H9 (cell line): ENCODE results near the gene UNC5A. TPM values are rescaled to one million over a fixed set of nuclear protein-coding genes. Genes with fewer than 3 reads are reported as not detected.

ENCODE experiments used
- DNase-seq: peaks from one replicate; pipeline ENCODE4 v3.0.0-alpha.2; 2017
- H2AFZ ChIP-seq: one replicate; pipeline ENCODE4 v1.6.1; 2013; ENCODE audit warnings: mild to moderate bottlenecking, low read length, control low read depth, moderate library complexity
- H2AK5ac ChIP-seq: 2 replicates; pipeline ENCODE4 v1.6.1; 2013; ENCODE audit warnings: low read length, control low read depth, mixed read lengths; ENCODE audit not compliant: insufficient read length
- H2BK120ac ChIP-seq: one replicate; pipeline ENCODE4 v1.6.1; 2013; ENCODE audit warnings: low read depth, mild to moderate bottlenecking, low read length, control low read depth, inconsistent platforms; ENCODE audit not compliant: poor library complexity, severe bottlenecking
- H2BK12ac ChIP-seq: 2 replicates; pipeline ENCODE4 v1.6.1; 2013; ENCODE audit warnings: low read length, control low read depth, mixed read lengths, low read depth; ENCODE audit not compliant: insufficient read length
- H2BK15ac ChIP-seq: 2 replicates; pipeline ENCODE4 v1.6.1; 2013; ENCODE audit warnings: low read depth, low read length, control low read depth
- H2BK20ac ChIP-seq: one replicate; pipeline ENCODE4 v1.6.1; 2013; ENCODE audit warnings: low read depth, mild to moderate bottlenecking, low read length, control low read depth, inconsistent platforms; ENCODE audit not compliant: poor library complexity, severe bottlenecking
- H2BK5ac ChIP-seq: 2 replicates; pipeline ENCODE4 v1.6.1; 2013; ENCODE audit warnings: low read length, control low read depth, mixed read lengths; ENCODE audit not compliant: insufficient read length
- H3K14ac ChIP-seq: 2 replicates; pipeline ENCODE4 v1.6.1; 2013; ENCODE audit warnings: low read length, control low read depth; ENCODE audit not compliant: insufficient read depth
- H3K18ac ChIP-seq: 2 replicates; pipeline ENCODE4 v1.6.1; 2013; ENCODE audit warnings: low read depth, mild to moderate bottlenecking, mixed read lengths, low read length, control low read depth; ENCODE audit not compliant: insufficient read length
- H3K23ac ChIP-seq: 2 replicates; pipeline ENCODE4 v1.6.1; 2013; ENCODE audit warnings: low read length, control low read depth, mixed read lengths, low read depth; ENCODE audit not compliant: insufficient read length
- H3K23me2 ChIP-seq: 2 replicates; pipeline ENCODE4 v1.6.1; 2013; ENCODE audit warnings: low read depth, mild to moderate bottlenecking, mixed read lengths, low read length, control low read depth; ENCODE audit not compliant: insufficient read length, poor library complexity, severe bottlenecking
- H3K27ac ChIP-seq: 2 replicates; pipeline ENCODE4 v1.5.1; 2013; ENCODE audit warnings: low read length, control low read depth, mixed read lengths, low read depth; ENCODE audit not compliant: insufficient read length
- H3K27me3 ChIP-seq: 2 replicates; pipeline ENCODE4 v1.6.1; 2013; ENCODE audit warnings: low read length, control low read depth, inconsistent platforms; ENCODE audit not compliant: insufficient read depth
- H3K4ac ChIP-seq: 2 replicates; pipeline ENCODE4 v1.6.1; 2013; ENCODE audit warnings: low read depth, mild to moderate bottlenecking, control low read depth, inconsistent platforms, low read length, moderate library complexity
- H3K4me1 ChIP-seq: 2 replicates; pipeline ENCODE4 v1.6.1; 2013; ENCODE audit warnings: low read length, control low read depth, inconsistent platforms; ENCODE audit not compliant: insufficient read depth
- H3K4me2 ChIP-seq: 2 replicates; pipeline ENCODE4 v1.6.1; 2013; ENCODE audit warnings: low read length, control low read depth, mixed read lengths; ENCODE audit not compliant: insufficient read length, insufficient read depth
- H3K56ac ChIP-seq: 2 replicates; pipeline ENCODE4 v1.6.1; 2013; ENCODE audit warnings: low read depth, mild to moderate bottlenecking, mixed read lengths, low read length, control low read depth; ENCODE audit not compliant: insufficient read length
- H3K79me1 ChIP-seq: 2 replicates; pipeline ENCODE4 v1.6.1; 2013; ENCODE audit warnings: low read depth, mild to moderate bottlenecking, moderate library complexity, low read length, control low read depth, inconsistent platforms; ENCODE audit not compliant: insufficient read depth, poor library complexity, severe bottlenecking
- H3K79me2 ChIP-seq: 2 replicates; pipeline ENCODE4 v1.6.1; 2013; ENCODE audit warnings: low read length, control low read depth, inconsistent platforms; ENCODE audit not compliant: insufficient read depth
- H3K9ac ChIP-seq: 2 replicates; pipeline ENCODE4 v1.6.1; 2013; ENCODE audit warnings: low read length, control low read depth, mixed read lengths; ENCODE audit not compliant: insufficient read length; ENCODE audit errors: extremely low read depth
- H3K9me3 ChIP-seq: one replicate; pipeline ENCODE4 v1.6.1; 2013; ENCODE audit warnings: low read depth, low read length, inconsistent platforms; ENCODE audit not compliant: control insufficient read depth
- H3T11ph ChIP-seq: one replicate; pipeline ENCODE4 v1.6.1; 2013; ENCODE audit warnings: mild to moderate bottlenecking, low read length, control low read depth, inconsistent platforms
- H4K20me1 ChIP-seq: one replicate; pipeline ENCODE4 v1.6.1; 2013; ENCODE audit not compliant: control insufficient read depth, insufficient read length, insufficient read depth
- H4K5ac ChIP-seq: 2 replicates; pipeline ENCODE4 v1.6.1; 2013; ENCODE audit warnings: low read depth, mild to moderate bottlenecking, mixed read lengths, low read length, control low read depth; ENCODE audit not compliant: insufficient read length
- H4K8ac ChIP-seq: replicated peaks from 2 replicates; pipeline ENCODE4 v1.6.1; 2013; ENCODE audit warnings: low read length, control low read depth, mixed read lengths, low read depth; ENCODE audit not compliant: insufficient read length
- H4K91ac ChIP-seq: 2 replicates; pipeline ENCODE4 v1.6.1; 2013; ENCODE audit warnings: low read depth, mild to moderate bottlenecking, moderate library complexity, mixed read lengths, low read length, control low read depth; ENCODE audit not compliant: insufficient read length
- H3K27ac Mint-ChIP-seq, 3 experiments: 2 replicates in 2 of 3; 3 replicates in 1 of 3; pipeline ENCODE4 v1.8.0; 2020 to 2021; ENCODE audit warnings: mixed read lengths in 3 of 3, mild to moderate bottlenecking in 1 of 3, moderate library complexity in 1 of 3
- H3K27me3 Mint-ChIP-seq: 2 replicates; pipeline ENCODE4 v1.8.0; 2021; ENCODE audit warnings: low read depth, mild to moderate bottlenecking, moderate library complexity, mixed read lengths
- H3K36me3 Mint-ChIP-seq, 3 experiments: 2 replicates in 2 of 3; 3 replicates in 1 of 3; pipeline ENCODE4 v1.8.0; 2020 to 2021; ENCODE audit warnings: low read depth in 3 of 3, mixed read lengths in 3 of 3; ENCODE audit not compliant: insufficient read depth in 1 of 3
- H3K4me1 Mint-ChIP-seq, 2 experiments: 2 replicates each; pipeline ENCODE4 v1.8.0; 2020; ENCODE audit warnings: mixed read lengths in 2 of 2
- H3K4me3 Mint-ChIP-seq, 2 experiments: 2 replicates in 1 of 2; 3 replicates in 1 of 2; pipeline ENCODE4 v1.8.0; 2020 to 2021; ENCODE audit warnings: mild to moderate bottlenecking in 2 of 2, mixed read lengths in 2 of 2, moderate library complexity in 1 of 2
- H3K9me3 Mint-ChIP-seq, 2 experiments: 2 replicates in 1 of 2; 3 replicates in 1 of 2; pipeline ENCODE4 v1.8.0; 2020; ENCODE audit warnings: mild to moderate bottlenecking in 2 of 2, mixed read lengths in 2 of 2, moderate library complexity in 1 of 2
- WGBS: extraction: QIAGEN DNeasy Blood & Tissue Kit; methylation state at CpG from one replicate; pipeline ENCODE4 v1.1.7; 2013; ENCODE audit warnings: missing lambda C conversion rate, low lambda C conversion rate, mixed read lengths; ENCODE audit not compliant: insufficient read length; ENCODE audit errors: extremely low coverage; 5-methylcytosine and 5-hydroxymethylcytosine counted together
- total RNA-seq: library from RNA; stranded (reverse); gene quantifications from 2 replicates; pipeline ENCODE4 v1.2.1, GENCODE V29; 2021
- TF ChIP-seq, protein P1 (sequence below): fragments of 200-600 bp; sonication (generic); conservative IDR thresholded peaks from 3 replicates; pipeline ENCODE4 v1.8.0; 2021; ENCODE audit warnings: antibody characterized with exemption, mild to moderate bottlenecking

Gene UNC5A
- total RNA-seq, 1 experiment from 2014 or later: 4.4 TPM

DNA sequence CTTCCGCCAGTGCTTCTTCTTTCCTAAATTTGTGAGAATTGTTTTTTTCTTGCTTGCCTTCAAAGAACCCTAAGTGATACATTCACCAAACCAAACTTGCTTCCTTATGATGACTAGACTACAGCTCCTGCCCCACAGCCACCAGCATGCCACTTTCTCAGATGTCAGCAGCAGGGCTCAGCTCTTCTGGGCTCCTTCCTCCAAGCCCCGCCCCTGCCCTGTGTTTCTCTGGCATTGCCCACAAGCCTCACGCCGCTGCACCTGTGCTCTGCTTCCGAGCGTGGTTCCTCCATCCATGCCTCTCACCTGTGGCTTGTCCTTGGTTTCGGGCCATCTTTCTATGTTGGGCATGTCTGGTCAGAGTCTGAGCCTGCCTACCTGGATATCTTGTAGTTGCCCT lies 10.6 kb downstream of the UNC5A start:
- H3T11ph ChIP-seq: no peak overlapping the region
- H3K79me1 ChIP-seq: no peaks in the 10 kb centered on the region
- H4K91ac ChIP-seq: no peak overlapping the region
- H3K27me3 ChIP-seq: no peaks in the 10 kb centered on the region; the same call in 1 of the 2 replicates
- WGBS: no CpG with 5 or more reads among the region's 7 CpGs
- H3K4me1 ChIP-seq: no peaks in the 10 kb centered on the region; the same call in 1 of the 2 replicates
- TF ChIP-seq, protein P1, sequence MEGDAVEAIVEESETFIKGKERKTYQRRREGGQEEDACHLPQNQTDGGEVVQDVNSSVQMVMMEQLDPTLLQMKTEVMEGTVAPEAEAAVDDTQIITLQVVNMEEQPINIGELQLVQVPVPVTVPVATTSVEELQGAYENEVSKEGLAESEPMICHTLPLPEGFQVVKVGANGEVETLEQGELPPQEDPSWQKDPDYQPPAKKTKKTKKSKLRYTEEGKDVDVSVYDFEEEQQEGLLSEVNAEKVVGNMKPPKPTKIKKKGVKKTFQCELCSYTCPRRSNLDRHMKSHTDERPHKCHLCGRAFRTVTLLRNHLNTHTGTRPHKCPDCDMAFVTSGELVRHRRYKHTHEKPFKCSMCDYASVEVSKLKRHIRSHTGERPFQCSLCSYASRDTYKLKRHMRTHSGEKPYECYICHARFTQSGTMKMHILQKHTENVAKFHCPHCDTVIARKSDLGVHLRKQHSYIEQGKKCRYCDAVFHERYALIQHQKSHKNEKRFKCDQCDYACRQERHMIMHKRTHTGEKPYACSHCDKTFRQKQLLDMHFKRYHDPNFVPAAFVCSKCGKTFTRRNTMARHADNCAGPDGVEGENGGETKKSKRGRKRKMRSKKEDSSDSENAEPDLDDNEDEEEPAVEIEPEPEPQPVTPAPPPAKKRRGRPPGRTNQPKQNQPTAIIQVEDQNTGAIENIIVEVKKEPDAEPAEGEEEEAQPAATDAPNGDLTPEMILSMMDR: no peak
- no peak overlapping the region for H3K9ac ChIP-seq
- H3K79me2 ChIP-seq: no peaks in the 10 kb centered on the region
- H2AK5ac ChIP-seq: no peak overlapping the region
- no peak overlapping the region for H3K56ac ChIP-seq
- H3K4me1 Mint-ChIP-seq: peaks cover 34 to 55% of the 10 kb centered on the region in 2 experiments
- H3K27me3 Mint-ChIP-seq: peaks cover 32% of the 10 kb centered on the region
- no peak overlapping the region for H2BK120ac ChIP-seq
- H3K23ac ChIP-seq: no peak overlapping the region
- H3K14ac ChIP-seq: no peak overlapping the region
- DNase-seq: no peak
- no peak overlapping the region for H2BK20ac ChIP-seq
- no peaks in the 10 kb centered on the region for H4K20me1 ChIP-seq
- no peak overlapping the region for H3K27ac Mint-ChIP-seq
- H4K5ac ChIP-seq: no peak overlapping the region
- no peak overlapping the region for H2BK5ac ChIP-seq
- H3K9me3 ChIP-seq: no peaks in the 10 kb centered on the region
- no peak overlapping the region for H3K4me3 Mint-ChIP-seq
- H3K4ac ChIP-seq: no peak overlapping the region
- peaks cover 5% of the 10 kb centered on the region for H3K23me2 ChIP-seq
- no peak overlapping the region for H2AFZ ChIP-seq
- H3K27ac ChIP-seq: no peak overlapping the region
- H3K36me3 Mint-ChIP-seq: no peaks in the 10 kb centered on the region
- no peak overlapping the region for H2BK12ac ChIP-seq
- H3K4me2 ChIP-seq: no peak overlapping the region
- no peak overlapping the region for H3K18ac ChIP-seq
- no peak overlapping the region for H2BK15ac ChIP-seq
- H3K9me3 Mint-ChIP-seq: no peaks in the 10 kb centered on the region
- no peak overlapping the region for H4K8ac ChIP-seq
